Cerebellar cortex (tissue), 1 donor: ENCODE results near the gene TNFRSF6B.
"Not testable (repeated sequence)": the region's sequence is repeated elsewhere in the genome, so short reads cannot be mapped to it uniquely, and the experiment has no call there.

ENCODE experiments used
- DNase-seq: peaks from one replicate; pipeline ENCODE4 v3.0.0-alpha.2; 2015; ENCODE audit warnings: low spot score

TNFRSF6B gene

GRCh38 chr20:63663332-63664066 lies 33.0 kb upstream of the TNFRSF6B start:
- DNase-seq = no peak

- DNase-seq = no peak
Measured at GRCh38 chr20:63664143-63664851, 32.2 kb upstream of the TNFRSF6B start.

- DNase-seq = peak; percentile 87
Measured at GRCh38 chr20:63664861-63665594, 31.4 kb upstream of the TNFRSF6B start.

GRCh38 chr20:63665708-63666107 lies 30.7 kb upstream of the TNFRSF6B start:
- no peak for DNase-seq

- DNase-seq = no peak
Measured at GRCh38 chr20:63667858-63668257, 28.6 kb upstream of the TNFRSF6B start.

- no peak for DNase-seq
Measured at GRCh38 chr20:63668351-63668750, 28.1 kb upstream of the TNFRSF6B start.

GRCh38 chr20:63671695-63672094 lies 24.8 kb upstream of the TNFRSF6B start:
- DNase-seq = not testable (repeated sequence)

GRCh38 chr20:63672666-63673065 lies 23.8 kb upstream of the TNFRSF6B start:
- DNase-seq = no peak

- DNase-seq = no peak
Measured at GRCh38 chr20:63673951-63674350, 22.5 kb upstream of the TNFRSF6B start.

GRCh38 chr20:63675681-63676368 lies 20.6 kb upstream of the TNFRSF6B start:
- DNase-seq = no peak

GRCh38 chr20:63678071-63678470 lies 18.4 kb upstream of the TNFRSF6B start:
- no peak for DNase-seq

GRCh38 chr20:63678667-63679465 lies 17.6 kb upstream of the TNFRSF6B start:
- no peak for DNase-seq

- no peak for DNase-seq
Measured at GRCh38 chr20:63679799-63680305, 16.6 kb upstream of the TNFRSF6B start.

GRCh38 chr20:63680427-63680826 lies 16.0 kb upstream of the TNFRSF6B start:
- no peak for DNase-seq

GRCh38 chr20:63680857-63681608 lies 15.4 kb upstream of the TNFRSF6B start:
- DNase-seq = no peak

GRCh38 chr20:63681609-63682142 lies 14.8 kb upstream of the TNFRSF6B start:
- DNase-seq = no peak

GRCh38 chr20:63682384-63683139 lies 13.9 kb upstream of the TNFRSF6B start:
- no peak for DNase-seq

GRCh38 chr20:63685269-63686026 lies 11.0 kb upstream of the TNFRSF6B start:
- no peak for DNase-seq

GRCh38 chr20:63686094-63686491 lies 10.4 kb upstream of the TNFRSF6B start:
- no peak for DNase-seq
